Measurements from ENCODE around the gene FHIT. TPM values are rescaled to one million over a fixed set of nuclear protein-coding genes. Genes with fewer than 3 reads are reported as not detected.

The FHIT gene
- total and polyA plus RNA-seq, 2 of the 4 experiments (the other 2 are of a cell fraction), result 0.07 TPM; not detected in 1

DNA sequence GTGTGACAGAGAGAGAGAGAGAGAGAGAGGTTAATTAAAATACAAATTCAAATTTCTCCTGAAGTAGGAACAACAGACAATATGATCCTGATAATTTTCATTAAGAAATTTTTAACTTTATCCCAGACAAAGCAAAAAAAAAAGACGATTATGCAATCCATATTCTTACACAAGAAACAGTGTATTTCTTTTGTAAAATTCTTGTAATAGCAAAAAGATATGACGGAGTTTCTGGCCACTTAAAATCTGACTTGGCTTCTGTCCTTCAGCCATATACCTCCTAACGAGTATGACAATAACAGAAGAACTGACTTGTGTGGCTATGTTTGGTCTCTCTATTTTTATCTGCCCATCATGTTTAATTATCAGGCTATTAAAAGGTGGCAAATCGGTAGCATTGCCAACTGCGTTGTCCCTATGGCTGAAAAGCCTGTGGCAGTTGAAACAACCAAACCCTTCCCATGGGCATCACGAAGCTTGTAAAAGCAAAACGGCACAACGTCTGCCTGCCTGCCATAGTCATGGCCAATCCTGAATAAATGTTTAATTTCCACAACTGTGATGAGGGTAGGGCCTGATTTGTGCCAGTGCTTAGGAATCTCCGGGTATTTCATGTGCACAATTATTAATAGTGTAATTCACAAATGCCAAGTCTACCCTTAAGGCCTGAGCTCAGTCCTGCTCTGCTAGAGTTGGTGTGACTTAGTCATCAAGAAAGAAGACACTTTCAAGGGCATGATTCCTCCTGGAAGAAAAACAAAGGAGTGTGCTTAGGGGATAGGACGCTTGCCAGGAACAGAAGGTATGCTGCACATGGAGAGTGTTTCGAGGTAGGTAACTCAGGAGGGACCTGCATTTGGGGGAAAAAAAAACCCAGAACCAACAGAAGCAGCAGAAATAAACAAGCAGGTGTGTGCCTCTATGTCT lies 1090.2 kb downstream of the FHIT start:
- ChIA-PET POLR2A (ENCODE audit: unreplicated experiment) (no interaction called here), CTCF (no interaction called here)
- no peak overlapping the region for H3K4me2 ChIP-seq (ENCODE audit: low read depth, low read length)
- H3K4ac ChIP-seq (ENCODE audit: low read depth, low read length), result no peak overlapping the region
- no peak overlapping the region for H2AK9ac ChIP-seq (replicated peaks; ENCODE audit: low read depth, low read length, poor library complexity)
- in situ Hi-C loops (cut with MboI; ENCODE audit: low sequenced_read_pairs), result no loop called here
- H3K9me3 ChIP-seq (ENCODE audit: control insufficient read depth, insufficient read depth, low read length), result no peaks in the 10 kb centered on the region
- H3K56ac ChIP-seq (ENCODE audit: extremely low read depth, insufficient read depth, low read length), result no peak overlapping the region
- H4K91ac ChIP-seq (ENCODE audit: insufficient read depth, low read depth, low read length), result no peak overlapping the region
- no peaks in the 10 kb centered on the region for H3K36me3 ChIP-seq (ENCODE audit: control insufficient read depth, insufficient read depth, low read length)
- no peak overlapping the region for H2BK5ac ChIP-seq (ENCODE audit: low read depth, low read length, poor library complexity, severe bottlenecking)
- no peak for TF ChIP-seq NFE2L2 (IDR thresholded peaks at IDR 0.05; ENCODE audit: low read depth, low read length)
- TF ChIP-seq CEBPB (IDR thresholded peaks at IDR 0.05; ENCODE audit: low read depth, low read length), result 0 out of 2 replicates have a peak, but pooled peaks have one; percentile 19
- TF ChIP-seq USF2 (IDR thresholded peaks at IDR 0.05; ENCODE audit: low read depth, low read length), result no peak
- no peak for TF ChIP-seq RCOR1 (IDR thresholded peaks at IDR 0.05; ENCODE audit: insufficient replicate concordance, low read length)
- no peak for TF ChIP-seq POLR2A (IDR thresholded peaks at IDR 0.05; ENCODE audit: low read depth, low read length)
- TF ChIP-seq RAD21 (IDR thresholded peaks at IDR 0.05; ENCODE audit: low read length), result no peak
- no peaks in the 10 kb centered on the region for H3K9me1 ChIP-seq (ENCODE audit: insufficient read depth, low read length)
- H4K20me1 ChIP-seq (ENCODE audit: insufficient read depth, low read length), result no peaks in the 10 kb centered on the region
- no peak overlapping the region for H2BK120ac ChIP-seq (ENCODE audit: low read depth, low read length)
- no peak overlapping the region for H2BK20ac ChIP-seq (ENCODE audit: low read depth, low read length)
- H4K8ac ChIP-seq (ENCODE audit: low read depth in 2 of 2, low read length in 2 of 2), result no peak overlapping the region
- no peak overlapping the region for H3K14ac ChIP-seq (replicated peaks; ENCODE audit: low read depth, low read length)
- ATAC-seq (ENCODE audit: low read depth) (no peak), DNase-seq (no peak)
- no peak overlapping the region for H3K9ac ChIP-seq (ENCODE audit: low read depth, low read length)
- dilution Hi-C loops (cut with HindIII; ENCODE audit: low sequenced_read_pairs, unreplicated experiment), result no loop called here
- WGBS, 2 experiments (ENCODE audit: extremely low coverage in 2 of 2, insufficient read length in 1 of 2), result no CpG with 5 or more reads among the region's 11 CpGs
- H3K18ac ChIP-seq (ENCODE audit: low read depth, low read length), result no peak overlapping the region
- no peak overlapping the region for H2BK15ac ChIP-seq (ENCODE audit: low read depth, low read length)
- H4K5ac ChIP-seq (ENCODE audit: low read depth, low read length), result no peak overlapping the region
- no peak overlapping the region for H3K4me3 ChIP-seq (ENCODE audit: insufficient read depth, low read depth, low read length)
- H2AFZ ChIP-seq (replicated peaks; ENCODE audit: low read length, poor library complexity), result no peak overlapping the region
- H3K27me3 ChIP-seq (ENCODE audit: control insufficient read depth, insufficient read depth, low read length), result no peaks in the 10 kb centered on the region
- no peaks in the 10 kb centered on the region for H3K4me1 ChIP-seq (ENCODE audit: control insufficient read depth, insufficient read depth, low read length)
- no TSS peak for BruUV-seq (replicated peaks)
- H3K23ac ChIP-seq (ENCODE audit: low read depth, low read length), result no peak overlapping the region
- no peak overlapping the region for H3K27ac ChIP-seq (ENCODE audit: insufficient read depth, low read length)
- H3K79me1 ChIP-seq (ENCODE audit: low read depth in 1 of 2, low read length in 2 of 2), result no peaks in the 10 kb centered on the region
- H2AK5ac ChIP-seq (ENCODE audit: low read depth, low read length), result no peak overlapping the region
- intact Hi-C loops (cut with micrococcal nuclease), result no loop called here
